ENCODE measurements around the gene ARMH2. TPM values are rescaled to one million over a fixed set of nuclear protein-coding genes. Genes with fewer than 3 reads are reported as not detected.

The ARMH2 gene
- total RNA-seq, 2 donors from 2014 or later, result not detected

DNA sequence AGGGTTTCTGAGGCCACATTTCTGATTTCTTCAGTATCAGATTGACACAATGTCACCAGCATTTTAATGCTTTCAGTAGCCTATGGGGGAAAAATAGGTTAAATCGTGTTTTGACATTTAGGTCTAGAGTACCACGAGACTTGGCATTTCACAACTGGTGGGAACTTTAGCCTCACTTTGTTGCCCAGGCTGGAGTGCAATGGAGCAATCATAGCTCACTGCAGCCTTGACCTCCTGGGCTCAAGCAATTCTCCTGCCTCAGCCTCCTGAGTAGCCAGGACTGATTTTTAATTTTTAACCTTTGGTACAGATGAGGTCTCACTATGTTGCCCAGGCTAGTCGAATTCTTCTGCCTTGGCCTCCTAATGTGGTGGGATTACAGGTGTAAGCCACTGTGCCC lies 11.0 kb upstream of the ARMH2 start:
- Histone ChIP-seq H3K27ac (no peak overlapping the region), H3K4me3 (no peak overlapping the region), H3K9me3 (no peaks in the 10 kb centered on the region), H3K4me1 (no peaks in the 10 kb centered on the region), H3K27me3 (no peaks in the 10 kb centered on the region), H3K36me3 (no peaks in the 10 kb centered on the region)
- no peak for DNase-seq (ENCODE audit: low spot score)
- TF ChIP-seq, protein P1, sequence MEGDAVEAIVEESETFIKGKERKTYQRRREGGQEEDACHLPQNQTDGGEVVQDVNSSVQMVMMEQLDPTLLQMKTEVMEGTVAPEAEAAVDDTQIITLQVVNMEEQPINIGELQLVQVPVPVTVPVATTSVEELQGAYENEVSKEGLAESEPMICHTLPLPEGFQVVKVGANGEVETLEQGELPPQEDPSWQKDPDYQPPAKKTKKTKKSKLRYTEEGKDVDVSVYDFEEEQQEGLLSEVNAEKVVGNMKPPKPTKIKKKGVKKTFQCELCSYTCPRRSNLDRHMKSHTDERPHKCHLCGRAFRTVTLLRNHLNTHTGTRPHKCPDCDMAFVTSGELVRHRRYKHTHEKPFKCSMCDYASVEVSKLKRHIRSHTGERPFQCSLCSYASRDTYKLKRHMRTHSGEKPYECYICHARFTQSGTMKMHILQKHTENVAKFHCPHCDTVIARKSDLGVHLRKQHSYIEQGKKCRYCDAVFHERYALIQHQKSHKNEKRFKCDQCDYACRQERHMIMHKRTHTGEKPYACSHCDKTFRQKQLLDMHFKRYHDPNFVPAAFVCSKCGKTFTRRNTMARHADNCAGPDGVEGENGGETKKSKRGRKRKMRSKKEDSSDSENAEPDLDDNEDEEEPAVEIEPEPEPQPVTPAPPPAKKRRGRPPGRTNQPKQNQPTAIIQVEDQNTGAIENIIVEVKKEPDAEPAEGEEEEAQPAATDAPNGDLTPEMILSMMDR (IDR thresholded peaks at IDR 0.05), result no peak

DNA sequence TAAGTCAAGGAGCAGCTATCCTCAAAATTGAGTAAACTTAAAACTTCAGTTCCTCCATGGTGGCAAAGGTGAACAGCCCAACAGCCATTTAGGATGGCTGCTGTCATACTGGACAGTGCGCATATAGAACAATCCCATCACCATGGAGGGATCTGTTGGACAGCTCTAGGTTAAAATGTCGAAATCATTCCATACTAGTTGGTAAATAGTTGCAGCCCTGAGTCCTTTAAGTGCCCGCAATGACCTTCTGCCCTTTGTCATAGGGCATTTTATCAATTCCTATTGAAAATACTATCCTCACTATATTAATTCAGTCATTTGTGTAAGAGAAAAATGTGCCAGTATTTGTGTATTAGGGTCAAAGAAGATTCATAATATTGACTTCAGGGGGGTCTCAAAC lies 8.9 kb upstream of the ARMH2 start:
- Histone ChIP-seq H3K9me3 (no peaks in the 10 kb centered on the region), H3K27me3 (no peaks in the 10 kb centered on the region), H3K36me3 (no peaks in the 10 kb centered on the region), H3K27ac (no peak overlapping the region), H3K4me1 (no peaks in the 10 kb centered on the region), H3K4me3 (no peak overlapping the region)
- no peak for DNase-seq (ENCODE audit: low spot score)
- TF ChIP-seq, protein P1 (IDR thresholded peaks at IDR 0.05), result no peak

DNA sequence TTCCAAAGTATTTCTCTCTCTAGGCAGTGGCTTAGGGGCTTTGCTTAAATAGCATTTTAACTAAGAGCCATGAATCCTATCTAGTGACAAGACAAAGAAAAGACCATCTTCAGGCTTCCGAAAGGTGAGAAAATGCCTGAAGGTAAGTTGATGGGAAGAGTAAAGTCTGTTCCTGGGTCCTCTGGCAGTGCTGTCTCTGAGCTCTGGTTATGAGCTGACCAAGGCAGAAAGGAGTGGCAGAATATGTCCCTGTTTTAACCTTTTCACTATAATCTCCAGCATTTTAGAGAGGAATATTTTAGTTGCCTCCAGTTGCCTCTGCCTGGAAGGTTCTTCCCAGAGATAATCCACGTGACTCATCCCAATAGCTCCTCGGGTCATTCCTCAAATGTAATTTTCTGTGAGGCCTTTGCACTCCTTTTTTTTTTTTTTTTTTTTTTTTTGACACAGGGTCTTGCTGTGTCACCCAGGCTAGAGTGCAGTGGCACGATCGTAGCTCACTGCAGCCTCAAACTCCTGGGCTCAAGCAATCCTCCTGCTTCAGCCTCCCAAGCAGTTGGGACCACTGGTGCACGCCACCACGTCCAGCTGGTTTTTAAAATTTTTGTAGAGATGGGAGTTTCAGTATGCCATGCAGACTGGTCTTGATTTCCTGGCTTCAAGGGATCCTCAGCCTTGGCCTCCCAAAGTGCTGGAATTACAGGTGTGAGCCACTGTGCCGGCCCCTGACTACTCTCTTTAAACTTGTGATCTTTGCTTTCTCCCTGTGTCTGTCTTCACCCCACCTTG lies 3.7 kb upstream of the ARMH2 start:
- Histone ChIP-seq H3K4me3 (no peak overlapping the region), H3K4me1 (no peaks in the 10 kb centered on the region), H3K27ac (no peak overlapping the region), H3K36me3 (no peaks in the 10 kb centered on the region), H3K9me3 (no peaks in the 10 kb centered on the region), H3K27me3 (no peaks in the 10 kb centered on the region)
- TF ChIP-seq, protein P1 (IDR thresholded peaks at IDR 0.05), result no peak
- DNase-seq (ENCODE audit: low spot score), result no peak

DNA sequence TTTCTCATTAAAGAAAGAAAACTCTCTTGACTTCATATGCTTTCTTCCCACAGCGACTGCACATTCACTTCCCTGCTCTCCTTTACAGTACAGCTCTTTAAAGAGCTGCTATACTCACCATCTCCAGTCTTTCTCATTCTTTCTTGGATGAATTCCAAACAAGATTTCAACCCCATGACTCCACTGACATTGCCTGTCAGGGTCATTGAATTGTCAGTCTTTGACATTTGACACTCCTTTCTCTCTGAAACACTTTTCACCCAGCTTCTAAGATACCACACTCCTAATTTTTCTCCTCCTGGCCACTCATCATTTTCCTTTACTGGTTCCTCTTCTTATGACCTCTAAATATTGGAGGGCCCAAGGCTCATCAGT lies 811 bp upstream of the ARMH2 start:
- no peak for DNase-seq (ENCODE audit: low spot score)
- H3K9me3 ChIP-seq, result no peaks in the 10 kb centered on the region
- TF ChIP-seq, protein P1 (IDR thresholded peaks at IDR 0.05), result no peak
- H3K27me3 ChIP-seq, result no peaks in the 10 kb centered on the region
- H3K4me3 ChIP-seq, result no peak overlapping the region
- no peaks in the 10 kb centered on the region for H3K36me3 ChIP-seq
- H3K27ac ChIP-seq, result no peak overlapping the region
- H3K4me1 ChIP-seq, result no peaks in the 10 kb centered on the region

DNA sequence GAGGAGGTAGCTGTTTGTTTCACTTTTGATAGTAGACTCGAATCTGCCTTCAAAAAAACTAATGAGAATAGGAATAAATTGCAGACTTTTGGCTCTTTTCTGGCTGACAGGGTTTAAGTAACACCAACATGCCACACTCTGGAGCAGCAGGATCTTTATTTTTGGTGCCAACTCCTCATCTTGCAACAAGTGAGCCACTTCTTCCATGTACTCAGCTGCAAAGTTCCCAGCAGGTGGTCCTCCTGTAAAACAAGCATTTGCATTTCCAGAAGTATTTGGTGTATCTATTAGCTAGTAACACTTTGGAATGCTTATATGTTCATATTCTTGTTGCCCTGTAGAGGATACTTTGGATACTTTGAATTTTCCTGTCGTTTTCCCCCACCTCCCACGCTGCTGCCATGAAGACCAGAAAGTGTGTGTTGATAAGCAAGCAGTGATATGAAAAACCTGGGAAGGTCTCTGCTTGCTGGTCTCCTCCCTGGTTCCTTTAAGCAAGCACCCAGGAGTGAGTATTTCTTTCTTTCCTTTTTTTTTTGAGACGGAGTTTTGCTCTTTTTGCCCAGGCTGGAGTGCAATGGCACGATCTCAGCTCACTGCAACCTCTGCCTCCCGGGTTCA lies 1.0 kb downstream of the ARMH2 start:
- H3K4me1 ChIP-seq, result no peaks in the 10 kb centered on the region
- TF ChIP-seq, protein P1 (IDR thresholded peaks at IDR 0.05), result no peak
- DNase-seq (ENCODE audit: low spot score), result no peak
- H3K4me3 ChIP-seq, result no peak overlapping the region
- no peak overlapping the region for H3K27ac ChIP-seq
- H3K27me3 ChIP-seq, result no peaks in the 10 kb centered on the region
- no peaks in the 10 kb centered on the region for H3K36me3 ChIP-seq
- H3K9me3 ChIP-seq, result no peaks in the 10 kb centered on the region
